Left hindlimb (tissue), 1 donor: ENCODE measurements around the gene RAET1L.
"Not testable (repeated sequence)": the region's sequence is repeated elsewhere in the genome, so short reads cannot be mapped to it uniquely, and the experiment has no call there.

Experiments
- DNase-seq: peaks from one replicate; pipeline ENCODE4 v3.0.0-alpha.2; 2018

RAET1L gene

GRCh38 chr6:150043501-150044412, 18.4 kb upstream of the RAET1L start:
- DNase-seq = no peak

GRCh38 chr6:150043096-150043495, 17.8 kb upstream of the RAET1L start:
- DNase-seq = no peak

- DNase-seq = no peak
These were observed 13.1 kb upstream of the RAET1L start for GRCh38 chr6:150038202-150039062.

GRCh38 chr6:150037526-150038201, 12.3 kb upstream of the RAET1L start:
- no peak for DNase-seq

GRCh38 chr6:150036081-150036480, 10.7 kb upstream of the RAET1L start:
- DNase-seq = no peak

- DNase-seq = no peak
These were observed 8.0 kb upstream of the RAET1L start for GRCh38 chr6:150033207-150033771.

- no peak for DNase-seq
These were observed 7.3 kb upstream of the RAET1L start for GRCh38 chr6:150032598-150032997.

- DNase-seq = no peak
These were observed 5.3 kb upstream of the RAET1L start for GRCh38 chr6:150030611-150031010.

GRCh38 chr6:150029749-150030148, 4.4 kb upstream of the RAET1L start:
- DNase-seq = no peak

- no peak for DNase-seq
These were observed 3.9 kb upstream of the RAET1L start for GRCh38 chr6:150029276-150029675.

GRCh38 chr6:150028799-150029198, 3.5 kb upstream of the RAET1L start:
- no peak for DNase-seq

- no peak for DNase-seq
These were observed 2.7 kb upstream of the RAET1L start for GRCh38 chr6:150027806-150028565.

GRCh38 chr6:150026976-150027805, 1.9 kb upstream of the RAET1L start:
- no peak for DNase-seq

- DNase-seq = no peak
These were observed 631 bp downstream of the RAET1L start for GRCh38 chr6:150024646-150025155.

GRCh38 chr6:150024021-150024420, 1.3 kb downstream of the RAET1L start:
- DNase-seq = not testable (repeated sequence)

GRCh38 chr6:150021870-150022269, 3.5 kb downstream of the RAET1L start:
- not testable (repeated sequence) for DNase-seq

- no peak for DNase-seq
These were observed 6.3 kb downstream of the RAET1L start for GRCh38 chr6:150018846-150019580.

- not testable (repeated sequence) for DNase-seq
These were observed 8.2 kb downstream of the RAET1L start for GRCh38 chr6:150017186-150017521.

- DNase-seq = peak; percentile 65
These were observed 8.8 kb downstream of the RAET1L start for GRCh38 chr6:150016324-150017185.
